GM19395 (cell line): ENCODE results near the gene SYT10.
"Not testable (repeated sequence)": the region's sequence is repeated elsewhere in the genome, so short reads cannot be mapped to it uniquely, and the experiment has no call there.

Source experiments
- ATAC-seq: cut with Tn5 transposase; IDR thresholded peaks from one replicate; pipeline ENCODE4 v1.9.1; 2021; ENCODE audit warnings: mild to moderate bottlenecking, moderate library complexity; ENCODE audit not compliant: unreplicated experiment

The SYT10 gene

GRCh38 chr12:33439587-33440011, at the start of gene SYT10:
Gene SYT10 (minus strand): TSS chr12:33439819. CDS start chr12:33439522, 297 bp downstream.
- no peak for ATAC-seq

GRCh38 chr12:33488036-33488435, 48.4 kb upstream of the SYT10 start:
- ATAC-seq = no peak

GRCh38 chr12:33486058-33486457, 46.4 kb upstream of the SYT10 start:
- no peak for ATAC-seq

GRCh38 chr12:33484161-33484560, 44.5 kb upstream of the SYT10 start:
- no peak for ATAC-seq

GRCh38 chr12:33480366-33480765, 40.7 kb upstream of the SYT10 start:
- no peak for ATAC-seq

GRCh38 chr12:33476058-33476457, 36.4 kb upstream of the SYT10 start:
- ATAC-seq = no peak

- ATAC-seq = no peak
Measured at GRCh38 chr12:33472299-33472698, 32.7 kb upstream of the SYT10 start.

- no peak for ATAC-seq
Measured at GRCh38 chr12:33455096-33455495, 15.5 kb upstream of the SYT10 start.

- no peak for ATAC-seq
Measured at GRCh38 chr12:33450480-33450879, 10.9 kb upstream of the SYT10 start.

- ATAC-seq = no peak
Measured at GRCh38 chr12:33440477-33440876, 858 bp upstream of the SYT10 start.

GRCh38 chr12:33438851-33439586, 600 bp downstream of the SYT10 start:
- no peak for ATAC-seq

- no peak for ATAC-seq
Measured at GRCh38 chr12:33438025-33438772, 1.4 kb downstream of the SYT10 start.

GRCh38 chr12:33437598-33437997, 2.0 kb downstream of the SYT10 start:
- ATAC-seq = no peak

GRCh38 chr12:33432992-33433391, 6.6 kb downstream of the SYT10 start:
- no peak for ATAC-seq

- no peak for ATAC-seq
Measured at GRCh38 chr12:33431648-33432047, 8.0 kb downstream of the SYT10 start.

- ATAC-seq = no peak
Measured at GRCh38 chr12:33429468-33429867, 10.2 kb downstream of the SYT10 start.

- ATAC-seq = no peak
Measured at GRCh38 chr12:33427071-33427470, 12.5 kb downstream of the SYT10 start.

- no peak for ATAC-seq
Measured at GRCh38 chr12:33423706-33424105, 15.9 kb downstream of the SYT10 start.

- ATAC-seq = not testable (repeated sequence)
Measured at GRCh38 chr12:33412410-33412809, 27.2 kb downstream of the SYT10 start.

GRCh38 chr12:33383503-33383902, 56.1 kb downstream of the SYT10 start:
- ATAC-seq = no peak

GRCh38 chr12:33376153-33376552, 63.5 kb downstream of the SYT10 start:
- no peak for ATAC-seq

- ATAC-seq = no peak
Measured at GRCh38 chr12:33370318-33370717, 69.3 kb downstream of the SYT10 start.
